PC-9 (cell line): ENCODE measurements around the gene ATXN2L.
"Not testable (repeated sequence)": the region's sequence is repeated elsewhere in the genome, so short reads cannot be mapped to it uniquely, and the experiment has no call there.

Experiments
- CTCF ChIP-seq: fragments of 200-600 bp; sonication (generic); conservative IDR thresholded peaks from 2 replicates; pipeline ENCODE4 v1.6.1; 2017; ENCODE audit warnings: mixed run types, antibody characterized with exemption, mild to moderate bottlenecking, moderate library complexity
- EZH2 ChIP-seq: fragments of 200-600 bp; sonication (generic); IDR thresholded peaks from 2 replicates; pipeline ENCODE4 v1.8.0; 2017; ENCODE audit warnings: antibody characterized with exemption, low read depth

GRCh38 chr16:28782357-28782756, 40.4 kb upstream of the ATXN2L start:
- not testable (repeated sequence) for TF ChIP-seq CTCF, EZH2
